Measurements from ENCODE around the gene PIWIL4.

GRCh38 chr11:94650756-94651155, 83.6 kb downstream of the PIWIL4 start:
- TF ChIP-seq, protein P1, sequence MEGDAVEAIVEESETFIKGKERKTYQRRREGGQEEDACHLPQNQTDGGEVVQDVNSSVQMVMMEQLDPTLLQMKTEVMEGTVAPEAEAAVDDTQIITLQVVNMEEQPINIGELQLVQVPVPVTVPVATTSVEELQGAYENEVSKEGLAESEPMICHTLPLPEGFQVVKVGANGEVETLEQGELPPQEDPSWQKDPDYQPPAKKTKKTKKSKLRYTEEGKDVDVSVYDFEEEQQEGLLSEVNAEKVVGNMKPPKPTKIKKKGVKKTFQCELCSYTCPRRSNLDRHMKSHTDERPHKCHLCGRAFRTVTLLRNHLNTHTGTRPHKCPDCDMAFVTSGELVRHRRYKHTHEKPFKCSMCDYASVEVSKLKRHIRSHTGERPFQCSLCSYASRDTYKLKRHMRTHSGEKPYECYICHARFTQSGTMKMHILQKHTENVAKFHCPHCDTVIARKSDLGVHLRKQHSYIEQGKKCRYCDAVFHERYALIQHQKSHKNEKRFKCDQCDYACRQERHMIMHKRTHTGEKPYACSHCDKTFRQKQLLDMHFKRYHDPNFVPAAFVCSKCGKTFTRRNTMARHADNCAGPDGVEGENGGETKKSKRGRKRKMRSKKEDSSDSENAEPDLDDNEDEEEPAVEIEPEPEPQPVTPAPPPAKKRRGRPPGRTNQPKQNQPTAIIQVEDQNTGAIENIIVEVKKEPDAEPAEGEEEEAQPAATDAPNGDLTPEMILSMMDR (IDR thresholded peaks at IDR 0.05), result no peak
- no peak for TF ChIP-seq POLR2A (IDR thresholded peaks at IDR 0.05)

All from tibial nerve (tissue), 3 donors.